LNCaP clone FGC (cell line): ENCODE measurements around the gene TRAK1.

Source experiments
- DNase-seq: peaks from one replicate; pipeline ENCODE4 v3.0.0-alpha.2; 2011; ENCODE audit warnings: low read depth
- H3K4me3 ChIP-seq: 2 replicates; pipeline ENCODE4 v1.5.1; 2011; ENCODE audit warnings: mild to moderate bottlenecking, low read depth, low read length, control low read depth
- TF ChIP-seq, protein P1 (sequence below): IDR thresholded peaks from 2 replicates; pipeline ENCODE4 v1.5.1; 2012; ENCODE audit warnings: mild to moderate bottlenecking; ENCODE audit not compliant: control insufficient read depth, insufficient read depth; ENCODE audit errors: extremely low read depth

TRAK1 gene

DNA sequence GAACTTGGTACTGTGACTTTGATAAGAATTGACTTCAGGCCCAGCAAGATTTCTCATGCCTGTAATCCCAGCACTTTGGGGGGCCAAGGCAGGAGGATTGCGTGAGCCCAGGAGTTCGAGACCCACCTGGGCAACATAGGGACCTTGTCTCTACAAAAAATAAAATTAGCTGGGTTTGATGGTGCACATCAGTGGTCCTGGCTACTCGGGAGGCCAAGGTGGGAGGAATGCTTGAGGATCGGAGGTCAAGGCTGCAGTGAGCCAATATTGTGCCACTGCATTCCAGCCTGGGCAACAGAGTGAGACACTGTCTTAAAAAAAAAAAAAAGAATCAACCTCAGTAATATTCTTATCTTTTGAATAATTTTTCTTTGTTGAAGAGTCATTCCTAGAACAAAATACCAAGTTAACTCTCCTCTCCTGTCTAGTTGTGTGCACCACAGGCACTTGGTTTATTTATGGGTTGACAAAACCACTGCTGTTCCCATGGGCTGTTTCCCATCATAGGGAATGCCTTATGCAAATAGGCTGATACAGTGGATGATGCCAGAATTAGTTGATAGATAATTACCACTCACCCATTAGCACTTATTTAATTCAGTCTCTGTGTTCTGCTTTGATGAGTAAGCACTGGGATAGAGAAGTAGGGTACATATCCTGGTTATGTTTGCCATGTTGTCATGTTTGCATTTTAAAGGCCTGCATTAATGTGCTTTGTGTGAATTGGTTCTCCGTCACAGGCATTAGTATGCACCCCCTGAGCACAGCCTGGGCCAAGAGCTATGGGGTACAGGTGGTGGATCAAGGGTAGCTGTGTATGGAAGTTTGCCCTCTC lies 32.9 kb downstream of the TRAK1 start:
- TF ChIP-seq, protein P1, sequence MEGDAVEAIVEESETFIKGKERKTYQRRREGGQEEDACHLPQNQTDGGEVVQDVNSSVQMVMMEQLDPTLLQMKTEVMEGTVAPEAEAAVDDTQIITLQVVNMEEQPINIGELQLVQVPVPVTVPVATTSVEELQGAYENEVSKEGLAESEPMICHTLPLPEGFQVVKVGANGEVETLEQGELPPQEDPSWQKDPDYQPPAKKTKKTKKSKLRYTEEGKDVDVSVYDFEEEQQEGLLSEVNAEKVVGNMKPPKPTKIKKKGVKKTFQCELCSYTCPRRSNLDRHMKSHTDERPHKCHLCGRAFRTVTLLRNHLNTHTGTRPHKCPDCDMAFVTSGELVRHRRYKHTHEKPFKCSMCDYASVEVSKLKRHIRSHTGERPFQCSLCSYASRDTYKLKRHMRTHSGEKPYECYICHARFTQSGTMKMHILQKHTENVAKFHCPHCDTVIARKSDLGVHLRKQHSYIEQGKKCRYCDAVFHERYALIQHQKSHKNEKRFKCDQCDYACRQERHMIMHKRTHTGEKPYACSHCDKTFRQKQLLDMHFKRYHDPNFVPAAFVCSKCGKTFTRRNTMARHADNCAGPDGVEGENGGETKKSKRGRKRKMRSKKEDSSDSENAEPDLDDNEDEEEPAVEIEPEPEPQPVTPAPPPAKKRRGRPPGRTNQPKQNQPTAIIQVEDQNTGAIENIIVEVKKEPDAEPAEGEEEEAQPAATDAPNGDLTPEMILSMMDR, result no peak
- no peak overlapping the region for H3K4me3 ChIP-seq
- no peak for DNase-seq

DNA sequence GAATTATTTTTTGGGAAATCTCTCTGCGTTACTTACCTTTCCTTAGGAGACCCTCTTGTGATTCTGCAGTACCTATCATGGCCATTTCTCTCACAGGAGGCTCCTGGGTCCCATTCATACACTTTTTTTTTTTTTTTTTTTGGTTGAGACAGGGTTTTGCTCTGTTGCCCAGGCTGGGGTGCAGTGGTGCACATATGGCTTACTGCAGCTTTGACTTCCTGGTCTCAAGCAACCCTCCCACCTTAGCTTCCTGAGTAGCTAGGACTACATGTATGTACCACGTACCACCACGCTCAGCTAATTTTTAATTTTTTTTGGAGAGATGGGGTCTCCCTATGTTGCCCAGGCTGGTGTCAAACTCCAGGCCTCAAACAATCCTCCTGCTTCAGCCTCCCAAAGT lies 36.1 kb downstream of the TRAK1 start:
- DNase-seq, result no peak
- H3K4me3 ChIP-seq, result no peak overlapping the region
- TF ChIP-seq, protein P1, result no peak

DNA sequence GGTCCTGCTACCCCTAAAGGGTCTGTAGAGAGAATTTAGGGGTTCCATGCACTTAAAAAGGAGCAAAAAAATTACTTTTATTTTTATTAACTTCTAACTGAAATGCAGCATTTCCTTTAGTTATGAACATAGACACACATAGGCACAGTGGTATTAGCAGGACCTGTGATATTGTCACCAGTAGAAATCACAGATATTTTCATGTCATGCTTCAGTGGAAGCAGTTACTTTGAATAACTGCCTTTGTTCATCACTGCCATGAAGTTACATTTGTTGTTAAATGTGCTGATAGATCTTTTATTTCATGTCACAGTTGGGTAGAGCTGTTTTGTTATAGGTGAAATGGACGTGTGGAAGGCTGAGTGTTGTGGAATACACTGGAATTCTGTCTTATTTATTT lies 37.4 kb downstream of the TRAK1 start:
- no peak overlapping the region for H3K4me3 ChIP-seq
- no peak for DNase-seq
- TF ChIP-seq, protein P1, result no peak

- H3K4me3 ChIP-seq, result no peak overlapping the region
- TF ChIP-seq, protein P1, result no peak
Measured at GRCh38 chr3:42129014-42129953, 38.1 kb downstream of the TRAK1 start.

GRCh38 chr3:42130007-42130328 lies 38.8 kb downstream of the TRAK1 start:
- no peak for DNase-seq
- H3K4me3 ChIP-seq, result no peak overlapping the region
- TF ChIP-seq, protein P1, result no peak

More at GRCh38 chr3:42129014-42129953, 38.1 kb downstream of the TRAK1 start:
- DNase-seq, result no peak

GRCh38 chr3:42130329-42131070 lies 39.3 kb downstream of the TRAK1 start:
- TF ChIP-seq, protein P1, result no peak
- DNase-seq, result no peak

More at GRCh38 chr3:42130329-42131070, 39.3 kb downstream of the TRAK1 start:
- no peak overlapping the region for H3K4me3 ChIP-seq
